Left ventricle myocardium inferior (tissue), 1 donor: ENCODE data around the gene SLC35F1. TPM values are rescaled to one million over a fixed set of nuclear protein-coding genes. Genes with fewer than 3 reads are reported as not detected.

ENCODE experiments used
- DNase-seq: peaks from one replicate; pipeline ENCODE4 v3.0.0-alpha.2; 2020
- H3K27ac ChIP-seq: fragments of 200-600 bp; replicated peaks from 2 replicates; pipeline ENCODE4 v1.8.0; 2021
- H3K27me3 ChIP-seq: fragments of 200-600 bp; 2 replicates; pipeline ENCODE4 v1.8.0; 2021; ENCODE audit warnings: low read depth
- H3K36me3 ChIP-seq: fragments of 200-600 bp; 2 replicates; pipeline ENCODE4 v1.8.0; 2021
- H3K4me1 ChIP-seq: fragments of 200-600 bp; 2 replicates; pipeline ENCODE4 v1.8.0; 2021
- H3K4me3 ChIP-seq: fragments of 200-600 bp; 2 replicates; pipeline ENCODE4 v1.8.0; 2021; ENCODE audit warnings: mild to moderate bottlenecking, moderate library complexity
- H3K9me3 ChIP-seq: fragments of 200-600 bp; replicated peaks from 2 replicates; pipeline ENCODE4 v1.8.0; 2021
- intact Hi-C: fragments of 100-400 bp; cut with micrococcal nuclease; formaldehyde crosslinking; loops from one replicate; pipeline ENCODE4 v1.11.0; 2022
- total RNA-seq: library from RNA; stranded (reverse); fragmentation: NEBNext Ultra II Directional; extraction: Animal tissue kit (Norgen Biotek cat#: 25700); gene quantifications from one replicate; pipeline ENCODE4 v1.2.1, GENCODE V29; 2021
- TF ChIP-seq, protein P1 (sequence below): fragments of 200-600 bp; IDR thresholded peaks from 2 replicates; pipeline ENCODE4 v1.8.0; 2021; ENCODE audit warnings: antibody characterized with exemption, mild to moderate bottlenecking, borderline replicate concordance
- donor health status: DM: no; HTN: yes; CAD: no; lungs with severe emphysema.

SLC35F1 gene
- total RNA-seq, 1 donor from 2014 or later, result 6.4 TPM

DNA sequence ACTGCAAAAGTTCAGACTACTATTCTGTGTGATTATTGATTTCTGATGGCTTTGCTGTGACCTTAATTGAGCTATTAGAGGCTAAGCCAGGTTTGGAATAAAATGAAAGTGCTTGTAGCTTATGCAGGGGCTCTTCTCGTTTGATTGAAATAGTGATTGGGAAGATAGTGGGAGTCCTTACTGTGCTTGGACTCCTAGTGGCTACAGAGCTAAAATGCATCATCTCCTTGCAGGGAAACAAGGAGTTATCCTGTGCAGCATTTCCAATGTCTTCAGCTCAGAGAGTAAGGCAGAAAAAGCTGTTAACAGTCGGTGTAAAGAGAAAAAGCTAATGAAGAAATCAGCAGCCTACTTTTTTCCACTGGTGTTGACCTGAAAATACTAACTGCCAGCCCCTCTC, 173.5 kb downstream of the SLC35F1 start:
- intact Hi-C loops, result no loop called here
- Histone ChIP-seq H3K27me3 (no peaks in the 10 kb centered on the region), H3K4me3 (no peak overlapping the region), H3K36me3 (no peaks in the 10 kb centered on the region), H3K27ac (no peak overlapping the region), H3K9me3 (no peaks in the 10 kb centered on the region), H3K4me1 (no peaks in the 10 kb centered on the region)
- TF ChIP-seq, protein P1, sequence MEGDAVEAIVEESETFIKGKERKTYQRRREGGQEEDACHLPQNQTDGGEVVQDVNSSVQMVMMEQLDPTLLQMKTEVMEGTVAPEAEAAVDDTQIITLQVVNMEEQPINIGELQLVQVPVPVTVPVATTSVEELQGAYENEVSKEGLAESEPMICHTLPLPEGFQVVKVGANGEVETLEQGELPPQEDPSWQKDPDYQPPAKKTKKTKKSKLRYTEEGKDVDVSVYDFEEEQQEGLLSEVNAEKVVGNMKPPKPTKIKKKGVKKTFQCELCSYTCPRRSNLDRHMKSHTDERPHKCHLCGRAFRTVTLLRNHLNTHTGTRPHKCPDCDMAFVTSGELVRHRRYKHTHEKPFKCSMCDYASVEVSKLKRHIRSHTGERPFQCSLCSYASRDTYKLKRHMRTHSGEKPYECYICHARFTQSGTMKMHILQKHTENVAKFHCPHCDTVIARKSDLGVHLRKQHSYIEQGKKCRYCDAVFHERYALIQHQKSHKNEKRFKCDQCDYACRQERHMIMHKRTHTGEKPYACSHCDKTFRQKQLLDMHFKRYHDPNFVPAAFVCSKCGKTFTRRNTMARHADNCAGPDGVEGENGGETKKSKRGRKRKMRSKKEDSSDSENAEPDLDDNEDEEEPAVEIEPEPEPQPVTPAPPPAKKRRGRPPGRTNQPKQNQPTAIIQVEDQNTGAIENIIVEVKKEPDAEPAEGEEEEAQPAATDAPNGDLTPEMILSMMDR, result peak; percentile 20
- DNase-seq, result no peak

DNA sequence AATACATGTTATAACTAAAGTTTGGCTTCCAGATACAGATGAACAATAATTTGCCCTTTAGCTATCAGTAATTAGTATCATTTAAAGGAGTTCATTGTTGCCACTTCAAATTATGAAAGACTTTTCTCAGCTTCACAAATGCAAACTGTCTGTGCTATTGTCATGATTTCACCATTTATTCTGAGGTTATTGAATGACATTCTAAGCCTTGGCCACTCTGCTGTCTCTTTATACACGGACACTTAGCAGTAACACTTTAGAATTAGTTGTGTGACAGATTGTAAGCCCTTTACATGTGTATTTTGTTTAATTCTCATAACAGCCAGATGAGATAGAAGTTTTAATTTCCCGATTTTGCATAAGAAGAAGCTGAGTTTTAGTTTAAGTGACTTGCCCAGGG, 176.6 kb downstream of the SLC35F1 start:
- Histone ChIP-seq H3K27me3 (no peaks in the 10 kb centered on the region), H3K9me3 (no peaks in the 10 kb centered on the region), H3K4me1 (no peaks in the 10 kb centered on the region), H3K4me3 (no peak overlapping the region), H3K27ac (no peak overlapping the region), H3K36me3 (no peaks in the 10 kb centered on the region)
- intact Hi-C loops, result no loop called here
- TF ChIP-seq, protein P1, result no peak
- DNase-seq, result no peak

DNA sequence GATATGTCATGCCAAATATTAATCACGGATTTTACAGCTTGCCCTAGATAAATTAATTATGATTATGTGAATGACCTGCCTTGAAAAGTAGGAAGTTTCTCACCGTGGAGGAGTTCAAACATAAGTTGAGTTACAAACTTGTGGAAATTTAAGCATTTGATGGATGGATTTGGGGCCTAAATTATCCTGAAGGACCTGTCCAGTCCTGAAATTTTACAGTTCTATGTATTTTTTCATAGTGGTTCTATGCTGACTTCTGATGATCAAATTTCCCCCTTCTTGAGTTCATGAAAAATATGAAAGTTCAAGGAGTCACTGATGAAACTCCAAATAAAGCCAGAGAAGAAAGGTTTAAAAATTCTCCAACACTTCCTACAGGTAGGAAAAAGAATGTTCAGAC, 178.6 kb downstream of the SLC35F1 start:
- H3K36me3 ChIP-seq, result no peaks in the 10 kb centered on the region
- H3K9me3 ChIP-seq, result no peaks in the 10 kb centered on the region
- no peaks in the 10 kb centered on the region for H3K4me1 ChIP-seq
- no peak overlapping the region for H3K27ac ChIP-seq
- intact Hi-C loops, result no loop called here
- no peak for DNase-seq
- TF ChIP-seq, protein P1, result no peak
- no peak overlapping the region for H3K4me3 ChIP-seq
- no peaks in the 10 kb centered on the region for H3K27me3 ChIP-seq

DNA sequence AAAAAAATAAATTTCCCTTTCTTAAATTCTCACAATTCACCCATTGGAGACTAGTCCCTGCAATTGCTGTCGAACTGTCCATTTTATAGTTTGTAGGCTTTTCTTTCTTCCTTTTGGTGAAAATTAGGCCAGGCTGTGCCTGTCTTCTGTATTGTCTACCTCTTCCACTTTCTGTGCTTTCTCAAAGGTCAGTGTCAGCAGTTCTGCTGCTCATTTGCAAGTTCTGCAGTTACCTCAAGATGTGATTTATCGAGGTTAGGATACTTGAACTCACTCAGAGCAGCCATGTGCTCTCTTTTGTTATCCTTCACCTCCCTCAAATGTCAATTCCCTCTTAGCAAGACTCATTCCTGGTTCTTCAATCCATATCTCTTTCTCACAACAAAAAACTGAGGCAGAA, 179.1 kb downstream of the SLC35F1 start:
- Histone ChIP-seq H3K36me3 (no peaks in the 10 kb centered on the region), H3K4me3 (no peak overlapping the region), H3K27me3 (no peaks in the 10 kb centered on the region), H3K9me3 (peaks cover under 1% of the 10 kb centered on the region), H3K4me1 (no peaks in the 10 kb centered on the region), H3K27ac (no peak overlapping the region)
- intact Hi-C loops, result no loop called here
- no peak for DNase-seq
- TF ChIP-seq, protein P1, result no peak

DNA sequence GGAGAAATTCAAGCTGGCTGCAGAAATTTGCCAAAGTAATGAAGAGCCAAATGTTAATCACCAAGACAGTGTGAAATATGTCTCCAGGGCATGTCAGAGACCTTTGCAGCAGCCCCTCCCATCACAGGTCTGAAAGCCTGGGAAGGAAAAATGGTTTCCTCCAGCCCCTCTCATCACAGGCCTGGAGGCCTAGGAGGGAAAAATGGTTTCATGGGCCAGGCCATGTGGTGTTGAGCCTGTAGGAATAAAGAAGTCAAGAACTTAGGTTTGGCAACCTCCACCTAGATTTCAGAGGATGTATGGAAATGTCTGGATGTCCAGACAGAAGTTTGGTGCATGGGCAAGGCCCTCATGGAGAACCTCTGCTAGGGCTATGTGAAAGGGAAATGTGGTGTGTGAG, 185.0 kb downstream of the SLC35F1 start:
- no peak overlapping the region for H3K4me3 ChIP-seq
- no peak overlapping the region for H3K27ac ChIP-seq
- TF ChIP-seq, protein P1, result no peak
- H3K4me1 ChIP-seq, result no peaks in the 10 kb centered on the region
- no peaks in the 10 kb centered on the region for H3K27me3 ChIP-seq
- H3K9me3 ChIP-seq, result peaks cover 15% of the 10 kb centered on the region
- intact Hi-C loops, result no loop called here
- DNase-seq, result no peak
- H3K36me3 ChIP-seq, result no peaks in the 10 kb centered on the region

DNA sequence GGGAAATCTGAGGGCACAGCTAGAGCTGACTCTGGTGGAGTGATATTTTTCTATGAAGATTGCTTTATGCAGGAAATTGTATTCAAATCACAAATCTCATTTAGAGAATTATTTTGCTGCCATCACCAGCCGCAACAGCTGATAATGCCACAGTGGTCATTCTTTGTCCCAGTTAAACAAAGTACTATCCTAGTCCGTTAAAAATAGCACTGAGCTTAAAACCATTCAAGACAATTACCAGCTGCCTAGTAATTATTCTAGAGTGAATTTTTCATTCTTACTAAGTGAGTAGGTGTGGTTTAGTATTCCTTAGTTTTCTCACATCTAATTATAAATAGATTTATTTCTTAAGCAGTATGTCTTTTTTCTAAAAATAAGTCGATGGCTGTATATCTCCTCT, 190.5 kb downstream of the SLC35F1 start:
- TF ChIP-seq, protein P1, result no peak

More for the DNA sequence above, 190.5 kb downstream of the SLC35F1 start:
- Histone ChIP-seq H3K27ac (no peak overlapping the region), H3K4me1 (peaks cover 18% of the 10 kb centered on the region), H3K9me3 (peaks cover 9% of the 10 kb centered on the region), H3K27me3 (no peaks in the 10 kb centered on the region), H3K36me3 (no peaks in the 10 kb centered on the region), H3K4me3 (no peak overlapping the region)
- no peak for DNase-seq
- intact Hi-C loops, result no loop called here
